ENCODE measurements around the gene BCL2L2. TPM values are rescaled to one million over a fixed set of nuclear protein-coding genes. Genes with fewer than 3 reads are reported as not detected.
"Not testable (repeated sequence)": the region's sequence is repeated elsewhere in the genome, so short reads cannot be mapped to it uniquely, and the experiment has no call there.

The BCL2L2 gene
- total RNA-seq, 1 donor from 2014 or later = 53.0 TPM

GRCh38 chr14:23322568-23323517 lies 16.2 kb downstream of the BCL2L2 start:
- DNase-seq (no peak), ATAC-seq (no peak)
- H3K36me3 ChIP-seq = peaks cover 29% of the 10 kb centered on the region
- peak overlapping the region; percentile 91 for H3K4me3 ChIP-seq
- TF ChIP-seq CTCF (IDR thresholded peaks at IDR 0.05) = no peak
- peaks cover 22% of the 10 kb centered on the region for H3K4me1 ChIP-seq
- H3K27me3 ChIP-seq = no peaks in the 10 kb centered on the region
- H3K9me3 ChIP-seq = no peaks in the 10 kb centered on the region
- intact Hi-C loops (cut with DNase I) = no loop called here
- H3K27ac ChIP-seq = peak overlapping the region; percentile 96

GRCh38 chr14:23323838-23324454 lies 17.3 kb downstream of the BCL2L2 start:
- Histone ChIP-seq H3K36me3 (peaks cover 29% of the 10 kb centered on the region), H3K4me3 (no peak overlapping the region), H3K27ac (no peak overlapping the region), H3K9me3 (no peaks in the 10 kb centered on the region), H3K4me1 (peaks cover 22% of the 10 kb centered on the region), H3K27me3 (no peaks in the 10 kb centered on the region)
- no peak for ATAC-seq
- no peak for DNase-seq
- intact Hi-C loops (cut with DNase I) = no loop called here
- no peak for TF ChIP-seq CTCF (IDR thresholded peaks at IDR 0.05)

- no peak overlapping the region for H3K27ac ChIP-seq
- H3K4me3 ChIP-seq = no peak overlapping the region
- H3K36me3 ChIP-seq = peaks cover 29% of the 10 kb centered on the region
- no peaks in the 10 kb centered on the region for H3K27me3 ChIP-seq
- H3K9me3 ChIP-seq = no peaks in the 10 kb centered on the region
- TF ChIP-seq CTCF (IDR thresholded peaks at IDR 0.05) = no peak
- DNase-seq (no peak), ATAC-seq (no peak)
- peaks cover 22% of the 10 kb centered on the region for H3K4me1 ChIP-seq
- intact Hi-C loops (cut with DNase I) = no loop called here
Observed at GRCh38 chr14:23324455-23324846, 17.8 kb downstream of the BCL2L2 start.

- Histone ChIP-seq H3K36me3 (peaks cover 29% of the 10 kb centered on the region), H3K27me3 (no peaks in the 10 kb centered on the region), H3K4me3 (no peak overlapping the region), H3K27ac (no peak overlapping the region), H3K9me3 (no peaks in the 10 kb centered on the region), H3K4me1 (peaks cover 22% of the 10 kb centered on the region)
- DNase-seq (no peak), ATAC-seq (no peak)
- no peak for TF ChIP-seq CTCF (IDR thresholded peaks at IDR 0.05)
- intact Hi-C loops (cut with DNase I) = loop anchor here (5.0 kb wide), 1 partner anchor 52 kb away; the partner anchor contains the start of gene CMTM5
Observed at GRCh38 chr14:23324993-23325392, 18.4 kb downstream of the BCL2L2 start.

GRCh38 chr14:23325746-23326145 lies 19.1 kb downstream of the BCL2L2 start:
- ATAC-seq, H3K4me3 ChIP-seq, H3K9me3 ChIP-seq, H3K27me3 ChIP-seq, H3K27ac ChIP-seq, DNase-seq: not testable (repeated sequence)
- intact Hi-C loops (cut with DNase I) = loop anchor here (5.0 kb wide), 1 partner anchor 52 kb away; the partner anchor contains the start of gene CMTM5
- Histone ChIP-seq H3K4me1 (peaks cover 15% of the 10 kb centered on the region), H3K36me3 (peaks cover 29% of the 10 kb centered on the region)
